Activated CD4-positive, alpha-beta T cell treated with anti-CD3 and anti-CD28 coated beads, Interleukin-2, amount 50 U/mL, for 4 hours (primary cell): ENCODE data around the gene C19orf73.
"Not testable (repeated sequence)": the region's sequence is repeated elsewhere in the genome, so short reads cannot be mapped to it uniquely, and the experiment has no call there.

Experiments used
- DNase-seq, 2 experiments: peaks; one replicate each; pipeline ENCODE4 v3.0.0-alpha.2; 2020

Gene C19orf73

GRCh38 chr19:49097453-49098288 is 21.3 kb downstream of the C19orf73 start:
- peak; percentile 61 to 67 for DNase-seq

- DNase-seq, result no peak
These were observed 24.1 kb downstream of the C19orf73 start for GRCh38 chr19:49094505-49095482.

- DNase-seq, result no peak
These were observed 26.3 kb downstream of the C19orf73 start for GRCh38 chr19:49092686-49093085.

GRCh38 chr19:49091391-49092038 is 27.4 kb downstream of the C19orf73 start:
- no peak for DNase-seq

GRCh38 chr19:49086296-49086695 is 32.6 kb downstream of the C19orf73 start:
- no peak for DNase-seq

GRCh38 chr19:49085868-49086232 is 33.1 kb downstream of the C19orf73 start:
- DNase-seq, result no peak

GRCh38 chr19:49085020-49085867 is 33.7 kb downstream of the C19orf73 start, which contains the start of gene SNRNP70:
Gene SNRNP70, plus strand, starts transcription at chr19:49085451. Its CDS starts 964 bp downstream, at chr19:49086415.
- peak; percentile 96 to 99 for DNase-seq

- no peak for DNase-seq
These were observed 34.5 kb downstream of the C19orf73 start for GRCh38 chr19:49084206-49085019.

GRCh38 chr19:49081273-49081672 is 37.7 kb downstream of the C19orf73 start:
- no peak for DNase-seq

GRCh38 chr19:49080392-49080791 is 38.6 kb downstream of the C19orf73 start:
- no peak for DNase-seq

GRCh38 chr19:49074869-49075268 is 44.1 kb downstream of the C19orf73 start:
- DNase-seq, result not testable (repeated sequence)

- DNase-seq, result no peak
These were observed 45.2 kb downstream of the C19orf73 start for GRCh38 chr19:49073514-49074378.

- peak in 1 of 2 experiments; percentile 23 for DNase-seq
These were observed 46.9 kb downstream of the C19orf73 start for GRCh38 chr19:49071860-49072547.

- DNase-seq, result no peak
These were observed 48.5 kb downstream of the C19orf73 start for GRCh38 chr19:49070416-49070815.

GRCh38 chr19:49069026-49069425 is 49.9 kb downstream of the C19orf73 start:
- DNase-seq, result no peak
